H9 (cell line): ENCODE results near the gene IFNL2. TPM values are rescaled to one million over a fixed set of nuclear protein-coding genes. Genes with fewer than 3 reads are reported as not detected.

Source experiments
- DNase-seq: peaks from one replicate; pipeline ENCODE4 v3.0.0-alpha.2; 2017
- H2AFZ ChIP-seq: one replicate; pipeline ENCODE4 v1.6.1; 2013; ENCODE audit warnings: mild to moderate bottlenecking, low read length, control low read depth, moderate library complexity
- H2AK5ac ChIP-seq: 2 replicates; pipeline ENCODE4 v1.6.1; 2013; ENCODE audit warnings: low read length, control low read depth, mixed read lengths; ENCODE audit not compliant: insufficient read length
- H2BK120ac ChIP-seq: one replicate; pipeline ENCODE4 v1.6.1; 2013; ENCODE audit warnings: low read depth, mild to moderate bottlenecking, low read length, control low read depth, inconsistent platforms; ENCODE audit not compliant: poor library complexity, severe bottlenecking
- H2BK12ac ChIP-seq: 2 replicates; pipeline ENCODE4 v1.6.1; 2013; ENCODE audit warnings: low read length, control low read depth, mixed read lengths, low read depth; ENCODE audit not compliant: insufficient read length
- H2BK15ac ChIP-seq: 2 replicates; pipeline ENCODE4 v1.6.1; 2013; ENCODE audit warnings: low read depth, low read length, control low read depth
- H2BK20ac ChIP-seq: one replicate; pipeline ENCODE4 v1.6.1; 2013; ENCODE audit warnings: low read depth, mild to moderate bottlenecking, low read length, control low read depth, inconsistent platforms; ENCODE audit not compliant: poor library complexity, severe bottlenecking
- H2BK5ac ChIP-seq: 2 replicates; pipeline ENCODE4 v1.6.1; 2013; ENCODE audit warnings: low read length, control low read depth, mixed read lengths; ENCODE audit not compliant: insufficient read length
- H3K14ac ChIP-seq: 2 replicates; pipeline ENCODE4 v1.6.1; 2013; ENCODE audit warnings: low read length, control low read depth; ENCODE audit not compliant: insufficient read depth
- H3K18ac ChIP-seq: 2 replicates; pipeline ENCODE4 v1.6.1; 2013; ENCODE audit warnings: low read depth, mild to moderate bottlenecking, mixed read lengths, low read length, control low read depth; ENCODE audit not compliant: insufficient read length
- H3K23ac ChIP-seq: 2 replicates; pipeline ENCODE4 v1.6.1; 2013; ENCODE audit warnings: low read length, control low read depth, mixed read lengths, low read depth; ENCODE audit not compliant: insufficient read length
- H3K23me2 ChIP-seq: 2 replicates; pipeline ENCODE4 v1.6.1; 2013; ENCODE audit warnings: low read depth, mild to moderate bottlenecking, mixed read lengths, low read length, control low read depth; ENCODE audit not compliant: insufficient read length, poor library complexity, severe bottlenecking
- H3K27ac ChIP-seq: 2 replicates; pipeline ENCODE4 v1.5.1; 2013; ENCODE audit warnings: low read length, control low read depth, mixed read lengths, low read depth; ENCODE audit not compliant: insufficient read length
- H3K27me3 ChIP-seq: 2 replicates; pipeline ENCODE4 v1.6.1; 2013; ENCODE audit warnings: low read length, control low read depth, inconsistent platforms; ENCODE audit not compliant: insufficient read depth
- H3K4ac ChIP-seq: 2 replicates; pipeline ENCODE4 v1.6.1; 2013; ENCODE audit warnings: low read depth, mild to moderate bottlenecking, control low read depth, inconsistent platforms, low read length, moderate library complexity
- H3K4me1 ChIP-seq: 2 replicates; pipeline ENCODE4 v1.6.1; 2013; ENCODE audit warnings: low read length, control low read depth, inconsistent platforms; ENCODE audit not compliant: insufficient read depth
- H3K4me2 ChIP-seq: 2 replicates; pipeline ENCODE4 v1.6.1; 2013; ENCODE audit warnings: low read length, control low read depth, mixed read lengths; ENCODE audit not compliant: insufficient read length, insufficient read depth
- H3K56ac ChIP-seq: 2 replicates; pipeline ENCODE4 v1.6.1; 2013; ENCODE audit warnings: low read depth, mild to moderate bottlenecking, mixed read lengths, low read length, control low read depth; ENCODE audit not compliant: insufficient read length
- H3K79me1 ChIP-seq: 2 replicates; pipeline ENCODE4 v1.6.1; 2013; ENCODE audit warnings: low read depth, mild to moderate bottlenecking, moderate library complexity, low read length, control low read depth, inconsistent platforms; ENCODE audit not compliant: insufficient read depth, poor library complexity, severe bottlenecking
- H3K79me2 ChIP-seq: 2 replicates; pipeline ENCODE4 v1.6.1; 2013; ENCODE audit warnings: low read length, control low read depth, inconsistent platforms; ENCODE audit not compliant: insufficient read depth
- H3K9ac ChIP-seq: 2 replicates; pipeline ENCODE4 v1.6.1; 2013; ENCODE audit warnings: low read length, control low read depth, mixed read lengths; ENCODE audit not compliant: insufficient read length; ENCODE audit errors: extremely low read depth
- H3K9me3 ChIP-seq: one replicate; pipeline ENCODE4 v1.6.1; 2013; ENCODE audit warnings: low read depth, low read length, inconsistent platforms; ENCODE audit not compliant: control insufficient read depth
- H3T11ph ChIP-seq: one replicate; pipeline ENCODE4 v1.6.1; 2013; ENCODE audit warnings: mild to moderate bottlenecking, low read length, control low read depth, inconsistent platforms
- H4K20me1 ChIP-seq: one replicate; pipeline ENCODE4 v1.6.1; 2013; ENCODE audit not compliant: control insufficient read depth, insufficient read length, insufficient read depth
- H4K5ac ChIP-seq: 2 replicates; pipeline ENCODE4 v1.6.1; 2013; ENCODE audit warnings: low read depth, mild to moderate bottlenecking, mixed read lengths, low read length, control low read depth; ENCODE audit not compliant: insufficient read length
- H4K8ac ChIP-seq: replicated peaks from 2 replicates; pipeline ENCODE4 v1.6.1; 2013; ENCODE audit warnings: low read length, control low read depth, mixed read lengths, low read depth; ENCODE audit not compliant: insufficient read length
- H4K91ac ChIP-seq: 2 replicates; pipeline ENCODE4 v1.6.1; 2013; ENCODE audit warnings: low read depth, mild to moderate bottlenecking, moderate library complexity, mixed read lengths, low read length, control low read depth; ENCODE audit not compliant: insufficient read length
- H3K27ac Mint-ChIP-seq, 3 experiments: 2 replicates in 2 of 3; 3 replicates in 1 of 3; pipeline ENCODE4 v1.8.0; 2020 to 2021; ENCODE audit warnings: mixed read lengths in 3 of 3, mild to moderate bottlenecking in 1 of 3, moderate library complexity in 1 of 3
- H3K27me3 Mint-ChIP-seq: 2 replicates; pipeline ENCODE4 v1.8.0; 2021; ENCODE audit warnings: low read depth, mild to moderate bottlenecking, moderate library complexity, mixed read lengths
- H3K36me3 Mint-ChIP-seq, 3 experiments: 2 replicates in 2 of 3; 3 replicates in 1 of 3; pipeline ENCODE4 v1.8.0; 2020 to 2021; ENCODE audit warnings: low read depth in 3 of 3, mixed read lengths in 3 of 3; ENCODE audit not compliant: insufficient read depth in 1 of 3
- H3K4me1 Mint-ChIP-seq, 2 experiments: 2 replicates each; pipeline ENCODE4 v1.8.0; 2020; ENCODE audit warnings: mixed read lengths in 2 of 2
- H3K4me3 Mint-ChIP-seq, 2 experiments: 2 replicates in 1 of 2; 3 replicates in 1 of 2; pipeline ENCODE4 v1.8.0; 2020 to 2021; ENCODE audit warnings: mild to moderate bottlenecking in 2 of 2, mixed read lengths in 2 of 2, moderate library complexity in 1 of 2
- H3K9me3 Mint-ChIP-seq, 2 experiments: 2 replicates in 1 of 2; 3 replicates in 1 of 2; pipeline ENCODE4 v1.8.0; 2020; ENCODE audit warnings: mild to moderate bottlenecking in 2 of 2, mixed read lengths in 2 of 2, moderate library complexity in 1 of 2
- WGBS: extraction: QIAGEN DNeasy Blood & Tissue Kit; methylation state at CpG from one replicate; pipeline ENCODE4 v1.1.7; 2013; ENCODE audit warnings: missing lambda C conversion rate, low lambda C conversion rate, mixed read lengths; ENCODE audit not compliant: insufficient read length; ENCODE audit errors: extremely low coverage; 5-methylcytosine and 5-hydroxymethylcytosine counted together
- total RNA-seq: library from RNA; stranded (reverse); gene quantifications from 2 replicates; pipeline ENCODE4 v1.2.1, GENCODE V29; 2021
- TF ChIP-seq, protein P1 (sequence below): fragments of 200-600 bp; sonication (generic); conservative IDR thresholded peaks from 3 replicates; pipeline ENCODE4 v1.8.0; 2021; ENCODE audit warnings: antibody characterized with exemption, mild to moderate bottlenecking

Gene IFNL2
- total RNA-seq, 1 experiment from 2014 or later = not detected

DNA sequence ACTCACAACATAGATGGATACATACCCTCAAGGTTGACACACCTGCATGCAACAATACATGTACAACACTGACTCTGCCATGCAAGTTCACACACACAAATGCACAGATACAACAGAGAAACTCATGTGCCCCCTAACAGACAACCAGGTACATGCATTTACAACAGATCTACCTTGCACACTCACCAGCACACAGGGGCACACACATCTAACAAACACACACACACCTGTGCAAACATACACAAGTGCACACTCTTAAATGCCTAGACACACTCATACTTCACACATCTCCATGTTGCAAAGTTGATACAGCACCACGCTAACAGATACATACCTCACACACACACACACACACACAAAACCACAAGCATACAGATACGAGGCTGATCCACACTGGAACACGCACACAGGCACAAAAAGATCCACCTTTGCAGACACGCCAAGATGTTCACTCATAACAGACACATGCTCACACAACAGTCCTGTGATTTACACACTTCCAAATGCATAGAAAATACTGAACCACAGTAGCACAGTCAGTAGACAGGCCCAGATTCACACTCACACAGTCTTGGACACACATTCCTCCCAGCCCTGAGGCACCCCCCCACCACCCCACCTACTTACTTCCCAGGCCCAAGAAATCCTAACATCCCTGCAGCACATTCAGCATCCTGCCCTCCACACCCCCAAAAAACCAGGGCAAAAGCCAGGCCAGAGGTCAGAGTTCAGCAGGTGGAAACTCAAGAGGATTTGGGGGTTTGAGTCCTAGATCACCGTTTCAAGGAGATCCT is 51.1 kb downstream of the IFNL2 start:
- no peak overlapping the region for H4K91ac ChIP-seq
- peak overlapping the region; percentile 79 for H3K4me2 ChIP-seq
- no peak overlapping the region for H3K56ac ChIP-seq
- H4K5ac ChIP-seq = no peak overlapping the region
- Mint-ChIP-seq H3K36me3 (peaks cover 3 to 5% (median 3%) of the 10 kb centered on the region in 3 experiments; a peak in 5 of 7 replicates), H3K27ac (no peak overlapping the region), H3K4me1 (peaks cover 7 to 18% of the 10 kb centered on the region in 2 experiments), H3K4me3 (peak overlapping the region; percentile 75 to 96), H3K27me3 (peaks cover 56% of the 10 kb centered on the region), H3K9me3 (no peaks in the 10 kb centered on the region; a peak in 2 of 5 replicates)
- H3K79me1 ChIP-seq = no peaks in the 10 kb centered on the region
- no peak overlapping the region for H2AK5ac ChIP-seq
- H3T11ph ChIP-seq = no peak overlapping the region
- H2BK15ac ChIP-seq = no peak overlapping the region
- no peak overlapping the region for H2BK12ac ChIP-seq
- H4K8ac ChIP-seq = no peak overlapping the region
- no peaks in the 10 kb centered on the region; the same call in 1 of the 2 replicates for H3K27me3 ChIP-seq
- WGBS = no CpG with 5 or more reads among the region's 5 CpGs
- H3K4ac ChIP-seq = no peak overlapping the region
- no peaks in the 10 kb centered on the region for H3K79me2 ChIP-seq
- no peak overlapping the region for H3K23ac ChIP-seq
- no peak overlapping the region for H2AFZ ChIP-seq
- H2BK5ac ChIP-seq = no peak overlapping the region
- H3K4me1 ChIP-seq = no peaks in the 10 kb centered on the region
- no peak overlapping the region for H2BK120ac ChIP-seq
- no peak overlapping the region for H3K9ac ChIP-seq
- H3K18ac ChIP-seq = no peak overlapping the region
- no peaks in the 10 kb centered on the region for H4K20me1 ChIP-seq
- H2BK20ac ChIP-seq = no peak overlapping the region
- TF ChIP-seq, protein P1, sequence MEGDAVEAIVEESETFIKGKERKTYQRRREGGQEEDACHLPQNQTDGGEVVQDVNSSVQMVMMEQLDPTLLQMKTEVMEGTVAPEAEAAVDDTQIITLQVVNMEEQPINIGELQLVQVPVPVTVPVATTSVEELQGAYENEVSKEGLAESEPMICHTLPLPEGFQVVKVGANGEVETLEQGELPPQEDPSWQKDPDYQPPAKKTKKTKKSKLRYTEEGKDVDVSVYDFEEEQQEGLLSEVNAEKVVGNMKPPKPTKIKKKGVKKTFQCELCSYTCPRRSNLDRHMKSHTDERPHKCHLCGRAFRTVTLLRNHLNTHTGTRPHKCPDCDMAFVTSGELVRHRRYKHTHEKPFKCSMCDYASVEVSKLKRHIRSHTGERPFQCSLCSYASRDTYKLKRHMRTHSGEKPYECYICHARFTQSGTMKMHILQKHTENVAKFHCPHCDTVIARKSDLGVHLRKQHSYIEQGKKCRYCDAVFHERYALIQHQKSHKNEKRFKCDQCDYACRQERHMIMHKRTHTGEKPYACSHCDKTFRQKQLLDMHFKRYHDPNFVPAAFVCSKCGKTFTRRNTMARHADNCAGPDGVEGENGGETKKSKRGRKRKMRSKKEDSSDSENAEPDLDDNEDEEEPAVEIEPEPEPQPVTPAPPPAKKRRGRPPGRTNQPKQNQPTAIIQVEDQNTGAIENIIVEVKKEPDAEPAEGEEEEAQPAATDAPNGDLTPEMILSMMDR = no peak
- H3K23me2 ChIP-seq = peaks cover 6% of the 10 kb centered on the region
- DNase-seq = no peak
- H3K27ac ChIP-seq = no peak overlapping the region
- H3K9me3 ChIP-seq = no peaks in the 10 kb centered on the region
- no peak overlapping the region for H3K14ac ChIP-seq

Other genes starting within 250 kb of the IFNL2 start
- 14.5 and 16.7 TPM in 2 replicates for gene FBXO27, start 235.8 kb upstream of the IFNL2 start, total RNA-seq
- 0.15 and 0.18 TPM in 2 replicates for gene ACP7, start 184.0 kb upstream of the IFNL2 start, total RNA-seq
- gene PAK4, start 142.6 kb upstream of the IFNL2 start, total RNA-seq = 62.6 and 63.1 TPM in 2 replicates
- gene NCCRP1, start 71.4 kb upstream of the IFNL2 start, total RNA-seq = 1.9 and 2.7 TPM in 2 replicates
- gene SYCN, start 64.1 kb upstream of the IFNL2 start, total RNA-seq = not detected in 2 replicates
- gene IFNL3, start 23.4 kb upstream of the IFNL2 start, total RNA-seq = not detected in 2 replicates
- gene IFNL4, start 19.5 kb upstream of the IFNL2 start, total RNA-seq = not detected in 2 replicates
- gene IFNL1, start 28.0 kb downstream of the IFNL2 start, total RNA-seq = not detected in 2 replicates
- gene LRFN1, start 52.5 kb downstream of the IFNL2 start, total RNA-seq = 4.2 and 4.5 TPM in 2 replicates
- 0.48 TPM in 1 of 2 replicates, not detected in the other for gene GMFG, start 67.6 kb downstream of the IFNL2 start, total RNA-seq
- gene SAMD4B, start 74.0 kb downstream of the IFNL2 start, total RNA-seq = 134 and 135 TPM in 2 replicates
- 34.9 and 38.0 TPM in 2 replicates for gene PAF1, start 122.7 kb downstream of the IFNL2 start, total RNA-seq
- gene MED29, start 123.0 kb downstream of the IFNL2 start, total RNA-seq = 48.3 and 49.2 TPM in 2 replicates
- gene ZFP36, start 138.5 kb downstream of the IFNL2 start, total RNA-seq = 14.6 and 15.4 TPM in 2 replicates
- gene PLEKHG2, start 144.3 kb downstream of the IFNL2 start, total RNA-seq = 167 and 170 TPM in 2 replicates
- gene RPS16, start 167.6 kb downstream of the IFNL2 start, total RNA-seq = 2,711 and 2,810 TPM in 2 replicates
- gene SUPT5H, start 177.2 kb downstream of the IFNL2 start, total RNA-seq = 141 and 145 TPM in 2 replicates
- gene TIMM50, start 212.4 kb downstream of the IFNL2 start, total RNA-seq = 121 and 128 TPM in 2 replicates
- 2.4 and 2.5 TPM in 2 replicates for gene DLL3, start 230.6 kb downstream of the IFNL2 start, total RNA-seq
- 6.7 and 6.9 TPM in 2 replicates for gene SELENOV, start 246.7 kb downstream of the IFNL2 start, total RNA-seq